ENCODE results near the gene IL32. TPM values are rescaled to one million over a fixed set of nuclear protein-coding genes. Genes with fewer than 3 reads are reported as not detected.

Gene IL32
- total RNA-seq, 1 donor from 2014 or later: 1.7 TPM

DNA sequence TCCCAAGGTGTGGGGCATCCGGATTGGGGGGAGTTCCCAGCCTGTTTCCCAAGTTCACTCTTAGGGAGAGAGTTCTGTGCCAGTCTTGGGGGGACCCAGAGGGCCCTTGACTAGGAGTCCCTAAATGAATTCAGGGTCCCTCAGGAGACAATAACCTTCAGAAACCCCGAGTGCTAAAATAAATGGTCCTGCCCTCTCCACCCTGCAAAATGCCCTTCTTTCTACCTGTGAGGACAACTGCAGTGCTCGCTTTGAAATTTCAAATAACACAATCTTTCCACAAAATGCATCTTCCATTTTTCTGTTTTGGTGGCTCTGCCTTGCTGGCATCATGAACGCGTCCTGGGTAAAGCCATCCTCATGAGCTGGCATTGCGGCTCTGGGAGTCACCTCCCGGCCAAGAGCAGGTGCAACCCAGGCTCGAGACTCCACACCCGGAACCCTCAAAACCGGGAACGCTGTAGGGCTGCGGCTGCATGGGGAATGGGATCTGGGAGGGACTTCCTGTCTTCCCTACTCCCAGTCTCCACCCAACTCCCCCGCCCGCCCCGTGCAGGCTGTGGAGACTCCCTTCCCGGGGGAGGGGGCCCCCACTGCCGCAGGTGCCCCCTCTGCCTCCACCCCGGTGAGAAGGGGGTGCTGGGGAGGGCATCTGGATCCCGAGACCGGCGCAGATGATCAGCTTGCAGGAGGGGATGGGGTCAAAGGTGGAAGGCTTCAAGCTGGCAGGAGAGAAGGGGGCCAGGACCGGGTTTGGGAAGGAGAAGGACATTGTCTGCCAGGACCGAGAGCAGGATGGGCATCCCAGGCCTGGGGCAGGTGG, 46.8 kb downstream of the IL32 start, which contains the start of gene ZNF205:
Gene ZNF205, plus strand, starts transcription at position 529 of the 823 bp plus-strand sequence. CDS start 845 bp downstream, outside the sequence.
- H3K36me3 Mint-ChIP-seq (ENCODE audit: low read depth, unreplicated experiment): peaks cover 9% of the 10 kb centered on the region
- peaks cover 25% of the 10 kb centered on the region for H3K4me1 Mint-ChIP-seq (ENCODE audit: unreplicated experiment)
- no peaks in the 10 kb centered on the region for H3K9me3 Mint-ChIP-seq (ENCODE audit: unreplicated experiment)

DNA sequence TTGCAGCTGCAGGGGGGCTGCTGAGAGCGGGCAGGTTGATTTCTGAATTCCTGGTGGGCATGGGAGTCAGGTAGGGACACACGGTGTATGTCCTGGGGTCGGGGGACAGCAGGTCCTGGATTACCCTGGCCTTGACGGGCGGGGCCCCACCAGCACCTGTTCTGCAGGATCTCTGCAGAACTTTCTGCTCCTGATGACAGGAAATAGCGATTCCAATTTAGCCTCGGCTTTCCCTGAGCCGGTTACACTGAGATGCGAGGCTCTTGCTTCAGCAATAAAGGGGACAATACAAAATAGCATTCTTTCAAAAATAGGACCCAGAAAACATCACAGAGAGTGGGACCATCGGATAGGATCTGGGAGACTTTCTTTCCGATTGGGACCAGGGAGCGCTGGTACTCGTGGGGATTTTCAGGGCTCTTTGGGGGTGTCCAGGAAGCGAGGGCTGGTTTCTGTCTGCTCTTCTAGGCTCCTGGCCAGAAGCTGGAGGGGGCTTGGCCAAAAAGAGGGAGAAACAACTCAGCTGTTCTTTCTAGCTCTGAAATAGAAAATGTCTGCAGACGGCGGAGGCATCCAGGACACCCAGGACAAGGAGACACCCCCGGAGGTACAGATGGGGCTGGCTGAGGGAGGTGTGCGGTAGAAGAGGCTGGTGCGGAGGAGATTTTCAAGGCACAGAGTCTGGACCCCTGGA, 47.6 kb downstream of the IL32 start:
- peaks cover 24% of the 10 kb centered on the region for H3K4me1 Mint-ChIP-seq (ENCODE audit: unreplicated experiment)
- peak overlapping the region; percentile 20 for H3K27ac Mint-ChIP-seq (ENCODE audit: unreplicated experiment)
- H3K9me3 Mint-ChIP-seq (ENCODE audit: unreplicated experiment): no peaks in the 10 kb centered on the region
- peaks cover 9% of the 10 kb centered on the region for H3K27me3 Mint-ChIP-seq (ENCODE audit: unreplicated experiment)
- peak overlapping the region; percentile 92 for H3K4me3 Mint-ChIP-seq (ENCODE audit: unreplicated experiment)
- TF ChIP-seq, protein P1, sequence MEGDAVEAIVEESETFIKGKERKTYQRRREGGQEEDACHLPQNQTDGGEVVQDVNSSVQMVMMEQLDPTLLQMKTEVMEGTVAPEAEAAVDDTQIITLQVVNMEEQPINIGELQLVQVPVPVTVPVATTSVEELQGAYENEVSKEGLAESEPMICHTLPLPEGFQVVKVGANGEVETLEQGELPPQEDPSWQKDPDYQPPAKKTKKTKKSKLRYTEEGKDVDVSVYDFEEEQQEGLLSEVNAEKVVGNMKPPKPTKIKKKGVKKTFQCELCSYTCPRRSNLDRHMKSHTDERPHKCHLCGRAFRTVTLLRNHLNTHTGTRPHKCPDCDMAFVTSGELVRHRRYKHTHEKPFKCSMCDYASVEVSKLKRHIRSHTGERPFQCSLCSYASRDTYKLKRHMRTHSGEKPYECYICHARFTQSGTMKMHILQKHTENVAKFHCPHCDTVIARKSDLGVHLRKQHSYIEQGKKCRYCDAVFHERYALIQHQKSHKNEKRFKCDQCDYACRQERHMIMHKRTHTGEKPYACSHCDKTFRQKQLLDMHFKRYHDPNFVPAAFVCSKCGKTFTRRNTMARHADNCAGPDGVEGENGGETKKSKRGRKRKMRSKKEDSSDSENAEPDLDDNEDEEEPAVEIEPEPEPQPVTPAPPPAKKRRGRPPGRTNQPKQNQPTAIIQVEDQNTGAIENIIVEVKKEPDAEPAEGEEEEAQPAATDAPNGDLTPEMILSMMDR (IDR thresholded peaks at IDR 0.05; ENCODE audit: unreplicated experiment): no peak
- H3K36me3 Mint-ChIP-seq (ENCODE audit: low read depth, unreplicated experiment): peaks cover 11% of the 10 kb centered on the region
- no peak for DNase-seq (ENCODE audit: low spot score)

More for the DNA sequence above, 46.8 kb downstream of the IL32 start, which contains the start of gene ZNF205:
- DNase-seq (ENCODE audit: low spot score): peak; percentile 55
- peak within 1 kb of the TSS; percentile 92 for H3K4me3 Mint-ChIP-seq (ENCODE audit: unreplicated experiment)
- H3K27me3 Mint-ChIP-seq (ENCODE audit: unreplicated experiment): peaks cover 9% of the 10 kb centered on the region
- TF ChIP-seq, protein P1 (IDR thresholded peaks at IDR 0.05; ENCODE audit: unreplicated experiment): no peak
- peak within 1 kb of the TSS; percentile 20 for H3K27ac Mint-ChIP-seq (ENCODE audit: unreplicated experiment)

DNA sequence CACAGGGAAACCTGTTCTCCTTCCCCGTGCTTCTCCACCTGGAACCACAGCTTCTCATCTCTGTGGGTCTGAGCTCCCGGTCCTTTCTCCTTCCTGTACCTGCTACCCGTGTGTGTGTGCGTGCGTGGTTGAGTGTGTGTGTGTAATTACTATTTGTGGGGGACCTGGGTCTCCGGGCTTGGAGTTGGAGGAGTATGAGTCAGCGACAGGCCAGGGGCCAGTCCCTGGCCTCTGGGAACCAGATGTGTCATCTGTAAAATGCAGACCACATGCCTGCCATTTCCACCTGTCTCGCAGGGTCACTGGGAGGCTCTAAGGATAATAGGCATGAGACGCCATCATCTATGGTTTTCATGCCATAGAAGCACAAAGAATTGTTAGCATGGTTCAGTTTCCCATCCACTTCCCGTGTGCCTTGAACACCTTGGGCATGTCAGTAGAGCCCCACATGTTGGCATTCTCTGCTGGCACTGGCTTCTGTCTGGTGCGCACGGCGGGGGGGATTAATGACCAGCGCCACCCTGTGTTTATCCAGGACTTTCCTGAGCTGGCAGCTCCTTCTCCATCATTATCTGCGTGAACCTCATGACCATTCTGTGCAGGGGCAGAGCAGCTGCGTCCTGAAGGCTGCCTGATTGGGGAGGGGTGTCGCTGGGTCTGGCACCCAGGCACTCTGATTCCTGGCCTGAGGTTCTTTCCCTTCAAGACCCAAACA, 48.5 kb downstream of the IL32 start:
- TF ChIP-seq, protein P1 (IDR thresholded peaks at IDR 0.05; ENCODE audit: unreplicated experiment): no peak
- H3K4me1 Mint-ChIP-seq (ENCODE audit: unreplicated experiment): peaks cover 24% of the 10 kb centered on the region
- peaks cover 11% of the 10 kb centered on the region for H3K36me3 Mint-ChIP-seq (ENCODE audit: low read depth, unreplicated experiment)
- H3K9me3 Mint-ChIP-seq (ENCODE audit: unreplicated experiment): no peaks in the 10 kb centered on the region
- peaks cover 8% of the 10 kb centered on the region for H3K27me3 Mint-ChIP-seq (ENCODE audit: unreplicated experiment)
- H3K27ac Mint-ChIP-seq (ENCODE audit: unreplicated experiment): peak overlapping the region; percentile 48
- peak overlapping the region; percentile 92 for H3K4me3 Mint-ChIP-seq (ENCODE audit: unreplicated experiment)
- DNase-seq (ENCODE audit: low spot score): no peak

DNA sequence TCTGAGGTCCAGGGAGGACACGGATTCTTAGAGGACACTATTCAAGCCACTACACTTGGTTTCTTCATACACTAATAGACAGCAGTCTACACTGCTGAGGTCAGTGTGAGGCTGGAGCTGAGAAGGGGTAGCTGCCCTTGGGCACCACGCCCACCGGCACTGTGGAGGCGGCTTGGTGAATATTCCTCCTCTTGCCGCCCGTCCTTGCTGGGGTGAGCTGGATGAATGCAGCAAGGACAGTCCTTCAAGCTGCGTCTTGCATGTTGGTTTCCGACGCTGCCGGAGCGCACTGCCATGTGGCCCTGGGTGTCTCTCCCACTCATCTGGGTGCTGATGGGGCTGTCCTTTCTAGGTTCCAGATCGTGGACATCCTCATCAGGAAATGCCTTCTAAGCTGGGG, 49.6 kb downstream of the IL32 start:
- DNase-seq (ENCODE audit: low spot score): no peak
- Mint-ChIP-seq H3K27me3 (ENCODE audit: unreplicated experiment) (peaks cover 7% of the 10 kb centered on the region), H3K4me3 (ENCODE audit: unreplicated experiment) (peak overlapping the region; percentile 58), H3K4me1 (ENCODE audit: unreplicated experiment) (peaks cover 24% of the 10 kb centered on the region), H3K9me3 (ENCODE audit: unreplicated experiment) (no peaks in the 10 kb centered on the region), H3K27ac (ENCODE audit: unreplicated experiment) (no peak overlapping the region), H3K36me3 (ENCODE audit: low read depth, unreplicated experiment) (peaks cover 11% of the 10 kb centered on the region)
- TF ChIP-seq, protein P1 (IDR thresholded peaks at IDR 0.05; ENCODE audit: unreplicated experiment): no peak

All from endothelial cell (in vitro differentiated cells).